AG09309 (cell line): ENCODE data around the gene SLX4IP.

Experiments used
- DNase-seq: peaks from one replicate; pipeline ENCODE4 v3.0.0-alpha.2; 2010; ENCODE audit warnings: low read depth
- H3K4me3 ChIP-seq: 2 replicates; pipeline ENCODE4 v1.5.1; 2011; ENCODE audit warnings: mild to moderate bottlenecking, low read depth, low read length, moderate library complexity; ENCODE audit not compliant: control insufficient read depth
- CTCF ChIP-seq: IDR thresholded peaks from 2 replicates; pipeline ENCODE4 v1.5.1; 2011; ENCODE audit warnings: mild to moderate bottlenecking, low read depth, low read length, inconsistent platforms; ENCODE audit not compliant: insufficient read depth, control insufficient read depth; ENCODE audit errors: missing control alignments

The SLX4IP gene

GRCh38 chr20:10595266-10595665 is 160.2 kb downstream of the SLX4IP start:
- no peak for DNase-seq
- no peak for TF ChIP-seq CTCF
- H3K4me3 ChIP-seq, result no peak overlapping the region

GRCh38 chr20:10595985-10596384 is 160.9 kb downstream of the SLX4IP start:
- no peak overlapping the region for H3K4me3 ChIP-seq
- DNase-seq, result no peak
- no peak for TF ChIP-seq CTCF

GRCh38 chr20:10596710-10597121 is 161.6 kb downstream of the SLX4IP start:
- no peak for TF ChIP-seq CTCF
- no peak for DNase-seq

GRCh38 chr20:10597637-10598036 is 162.5 kb downstream of the SLX4IP start:
- no peak overlapping the region for H3K4me3 ChIP-seq
- DNase-seq, result no peak
- no peak for TF ChIP-seq CTCF

More at GRCh38 chr20:10596710-10597121, 161.6 kb downstream of the SLX4IP start:
- no peak overlapping the region for H3K4me3 ChIP-seq

GRCh38 chr20:10602221-10602871 is 167.2 kb downstream of the SLX4IP start:
- no peak overlapping the region for H3K4me3 ChIP-seq
- no peak for TF ChIP-seq CTCF
- DNase-seq, result no peak

- no peak for DNase-seq
- TF ChIP-seq CTCF, result no peak
- no peak overlapping the region for H3K4me3 ChIP-seq
These were observed 168.3 kb downstream of the SLX4IP start for GRCh38 chr20:10603378-10603777.
